Ishikawa (cell line): ENCODE data around the gene STMN1.

Experiments used
- CEBPB ChIP-seq: IDR thresholded peaks from 2 replicates; pipeline ENCODE4 v1.6.1; 2012
- CREB1 ChIP-seq: IDR thresholded peaks from 2 replicates; pipeline ENCODE4 v1.6.1; 2012; ENCODE audit warnings: low read depth
- EGR1 ChIP-seq: IDR thresholded peaks from 2 replicates; pipeline ENCODE4 v1.6.1; 2012
- EP300 ChIP-seq: IDR thresholded peaks from 2 replicates; pipeline ENCODE4 v1.6.1; 2012; ENCODE audit warnings: borderline replicate concordance
- FOXM1 ChIP-seq: IDR thresholded peaks from 2 replicates; pipeline ENCODE4 v1.6.1; 2012; ENCODE audit warnings: low read depth, borderline replicate concordance
- MAX ChIP-seq: IDR thresholded peaks from 2 replicates; pipeline ENCODE4 v1.6.1; 2012
- NFIC ChIP-seq: IDR thresholded peaks from 2 replicates; pipeline ENCODE4 v1.6.1; 2012
- RAD21 ChIP-seq: IDR thresholded peaks from 2 replicates; pipeline ENCODE4 v1.6.1; 2012; ENCODE audit warnings: low read depth
- REST ChIP-seq: IDR thresholded peaks from 2 replicates; pipeline ENCODE4 v1.6.1; 2012; ENCODE audit warnings: low read depth, mild to moderate bottlenecking
- TAF1 ChIP-seq: IDR thresholded peaks from 2 replicates; pipeline ENCODE4 v1.6.1; 2012; ENCODE audit warnings: low read depth, mild to moderate bottlenecking
- TCF12 ChIP-seq: IDR thresholded peaks from 2 replicates; pipeline ENCODE4 v1.6.1; 2012; ENCODE audit warnings: low read depth
- TEAD4 ChIP-seq: IDR thresholded peaks from 2 replicates; pipeline ENCODE4 v1.6.1; 2012
- USF1 ChIP-seq: IDR thresholded peaks from 2 replicates; pipeline ENCODE4 v1.6.1; 2012
- YY1 ChIP-seq: IDR thresholded peaks from 2 replicates; pipeline ENCODE4 v1.6.1; 2012; ENCODE audit warnings: low read depth
- ZBTB7A ChIP-seq: IDR thresholded peaks from 2 replicates; pipeline ENCODE4 v1.6.1; 2012; ENCODE audit warnings: low read depth

The STMN1 gene

GRCh38 chr1:25909040-25909439 is 2.8 kb upstream of the STMN1 start:
- TF ChIP-seq TCF12 (no peak), RAD21 (no peak)

GRCh38 chr1:25908161-25908560 is 1.9 kb upstream of the STMN1 start:
- TF ChIP-seq USF1: no peak
- no peak for TF ChIP-seq NFIC
- TF ChIP-seq CREB1: no peak
- no peak for TF ChIP-seq MAX
- TF ChIP-seq TCF12: no peak
- no peak for TF ChIP-seq RAD21
- TF ChIP-seq ZBTB7A: no peak

- TF ChIP-seq FOXM1 (no peak), TEAD4 (no peak), USF1 (no peak), TCF12 (no peak), YY1 (no peak)
Measured at GRCh38 chr1:25907601-25908000, 1.4 kb upstream of the STMN1 start.

- TF ChIP-seq USF1 (no peak), YY1 (no peak), TEAD4 (no peak), EGR1 (no peak), REST (no peak), NFIC (no peak), CREB1 (no peak), TCF12 (peak; percentile 9; the same call in 1 of the 2 replicates), FOXM1 (no peak), RAD21 (no peak), EP300 (no peak), MAX (no peak; the same call in 1 of the 2 replicates), ZBTB7A (0 out of 2 replicates have a peak, but pooled peaks have one; percentile 7)
Measured at GRCh38 chr1:25906644-25907300, 553 bp upstream of the STMN1 start.

GRCh38 chr1:25904943-25905679 is 1.1 kb downstream of the STMN1 start:
- TF ChIP-seq EGR1 (no peak), REST (no peak), CREB1 (no peak), RAD21 (peak; percentile 13; the same call in 1 of the 2 replicates), ZBTB7A (no peak), TEAD4 (no peak), EP300 (no peak), USF1 (no peak), CEBPB (0 out of 2 replicates have a peak, but pooled peaks have one; percentile 16), TCF12 (no peak), MAX (no peak), NFIC (no peak), YY1 (peak; percentile 61), FOXM1 (no peak), TAF1 (no peak)
